HAP-1 (cell line): ENCODE results near the gene IGFBP2.
A peak's percentile ranks its signal among the peaks of the same experiment; 100 is the strongest.

Experiments used
- DNase-seq, 2 experiments: peaks; one replicate each; pipeline ENCODE4 v3.0.0-alpha.2; 2016 to 2020; ENCODE audit warnings: low spot score in 2 of 2
- H3K27me3 ChIP-seq: fragments of 250-450 bp; sonication (Bioruptor Pico); 2 replicates; pipeline ENCODE4 v1.5.1; 2020; ENCODE audit warnings: low read depth, mild to moderate bottlenecking, moderate library complexity
- H3K36me3 ChIP-seq: fragments of 250-450 bp; sonication (Bioruptor Pico); replicated peaks from 2 replicates; pipeline ENCODE4 v1.5.1; 2020; ENCODE audit warnings: mild to moderate bottlenecking
- H3K4me1 ChIP-seq: fragments of 250-450 bp; sonication (Bioruptor Pico); 2 replicates; pipeline ENCODE4 v1.5.1; 2020; ENCODE audit warnings: mild to moderate bottlenecking
- H3K4me3 ChIP-seq: fragments of 250-450 bp; sonication (Bioruptor Pico); 2 replicates; pipeline ENCODE4 v1.5.1; 2020; ENCODE audit warnings: mild to moderate bottlenecking, moderate library complexity
- H3K9me3 ChIP-seq: fragments of 250-450 bp; sonication (Bioruptor Pico); 2 replicates; pipeline ENCODE4 v1.5.1; 2020; ENCODE audit warnings: mild to moderate bottlenecking, moderate library complexity
- in situ Hi-C: fragments of 300-500 bp; cut with MboI; formaldehyde crosslinking; loops from 3 replicates; pipeline ENCODE4 v1.14.3; 2020; ENCODE audit warnings: low sequenced_read_pairs, inconsistent platforms, mixed read lengths

IGFBP2 gene

DNA sequence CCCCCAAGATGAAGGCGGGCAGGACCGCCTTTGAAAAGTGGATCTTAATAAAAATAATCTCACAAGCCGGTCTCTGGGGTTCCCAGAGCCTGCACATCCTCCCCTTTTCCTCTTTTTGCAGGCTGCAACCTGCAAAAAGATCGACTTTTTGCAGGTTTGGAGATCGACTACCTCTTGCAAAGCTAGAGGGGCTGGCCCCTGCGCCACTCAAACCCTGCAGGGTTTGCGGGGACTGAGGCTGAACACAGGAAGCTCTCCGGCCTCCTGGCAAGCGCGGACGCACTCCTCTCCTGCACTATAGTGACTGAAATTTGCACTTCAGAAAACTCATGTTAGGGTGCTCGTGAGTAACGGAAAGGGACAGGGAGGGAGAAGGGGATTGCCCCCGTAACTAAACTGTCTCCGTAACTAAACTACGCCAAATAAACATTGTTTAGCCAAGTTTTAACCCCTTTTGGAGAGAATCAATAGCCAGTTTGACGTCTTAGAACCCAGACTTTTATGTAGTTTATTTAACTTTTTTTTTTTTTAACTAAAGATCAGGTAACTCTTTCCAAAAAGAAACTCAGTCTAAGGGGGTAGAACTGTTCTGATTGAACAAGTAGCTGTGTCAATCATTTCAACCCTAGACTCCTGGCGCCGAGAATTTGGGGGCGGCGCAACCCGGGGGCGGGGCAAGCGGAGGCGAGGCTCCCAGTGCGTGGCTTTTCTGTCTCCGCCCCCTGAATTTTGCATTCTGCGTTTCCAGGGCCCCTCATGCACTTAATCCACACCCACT lies 59.6 kb downstream of the IGFBP2 start:
- Histone ChIP-seq H3K4me3 (peak overlapping the region; percentile 47), H3K4me1 (peaks cover 44% of the 10 kb centered on the region), H3K9me3 (no peaks in the 10 kb centered on the region), H3K27me3 (no peaks in the 10 kb centered on the region), H3K36me3 (no peaks in the 10 kb centered on the region)
- in situ Hi-C loops = loop anchor here (5.0 kb wide), 1 partner anchor 819 kb away; no protein-coding TSS in a partner anchor
- DNase-seq = peak; percentile 92 to 97

DNA sequence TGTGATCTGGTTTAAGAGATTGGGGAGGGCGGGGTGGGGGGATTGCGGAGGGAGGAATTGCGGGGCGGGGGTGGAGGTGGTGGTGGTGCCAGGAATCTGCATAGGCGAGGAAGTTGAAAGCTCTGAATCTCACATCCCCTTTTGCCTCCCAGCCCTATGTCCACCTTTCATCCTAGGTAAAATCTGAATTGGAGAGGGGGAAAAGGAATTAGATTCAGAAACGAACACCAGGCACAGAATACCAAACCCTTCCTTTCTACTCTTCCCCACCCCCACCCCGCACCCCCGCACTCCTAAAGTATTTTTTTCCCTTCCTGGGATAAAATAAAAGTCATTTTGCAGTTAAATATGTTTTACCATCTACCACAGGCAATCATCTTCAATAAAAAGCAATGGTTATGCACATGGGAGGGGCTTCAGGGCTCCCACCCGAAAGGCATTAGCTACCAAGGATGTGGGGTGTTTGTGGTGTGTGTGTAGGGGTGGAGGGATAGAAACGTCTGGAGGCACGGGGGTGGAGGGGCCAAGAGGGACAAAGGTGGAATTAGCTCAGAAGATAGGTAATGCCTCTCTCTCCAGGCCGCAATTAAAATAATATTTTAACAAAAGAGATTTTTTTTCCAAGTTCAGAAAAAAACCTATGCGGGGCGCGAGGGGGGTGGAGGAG lies 60.3 kb downstream of the IGFBP2 start:
- no peaks in the 10 kb centered on the region for H3K9me3 ChIP-seq
- peaks cover 44% of the 10 kb centered on the region for H3K4me1 ChIP-seq
- no peaks in the 10 kb centered on the region for H3K36me3 ChIP-seq
- H3K27me3 ChIP-seq = no peaks in the 10 kb centered on the region
- in situ Hi-C loops = loop anchor here (5.0 kb wide), 1 partner anchor 819 kb away; no protein-coding TSS in a partner anchor
- DNase-seq = peak; percentile 50 to 57
- H3K4me3 ChIP-seq = peak overlapping the region; percentile 41

DNA sequence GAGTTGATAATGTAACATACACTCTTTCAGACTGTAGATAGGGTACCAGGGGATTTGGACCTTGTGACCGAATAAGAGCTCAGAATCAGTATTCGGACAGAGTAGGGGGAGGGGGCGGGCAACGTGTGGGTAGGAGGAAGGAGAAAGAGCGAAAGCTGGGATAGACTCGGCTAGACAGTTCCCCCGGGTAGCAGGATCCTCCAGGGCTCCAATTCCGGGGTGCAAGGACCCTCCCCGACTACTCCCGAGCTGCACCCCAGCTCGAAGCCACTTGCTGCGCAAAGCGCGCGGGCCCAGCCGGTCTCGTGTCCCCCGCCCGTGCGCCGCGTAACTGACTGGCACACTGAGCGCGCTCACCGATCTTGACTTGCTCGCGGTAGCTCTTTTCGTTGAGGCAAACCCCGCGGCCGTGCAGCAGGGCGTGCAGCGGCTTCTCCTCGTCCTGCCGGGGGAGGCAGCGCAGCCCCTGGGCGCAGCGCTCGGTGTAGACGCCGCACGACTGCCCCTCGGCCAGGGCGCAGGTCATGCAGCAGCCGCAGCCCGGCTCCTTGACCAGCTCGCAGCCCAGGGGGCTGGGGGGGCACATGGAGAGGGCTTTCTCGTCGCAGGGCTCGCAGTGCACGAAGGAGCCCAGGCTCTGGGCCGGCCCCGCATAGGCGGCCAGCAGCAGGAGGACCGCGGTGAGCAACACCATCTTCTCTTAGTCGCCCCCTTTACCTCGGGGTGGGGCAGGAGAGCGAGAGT lies 61.0 kb downstream of the IGFBP2 start:
- DNase-seq = peak; percentile 63 to 82
- no peaks in the 10 kb centered on the region for H3K27me3 ChIP-seq
- no peaks in the 10 kb centered on the region for H3K36me3 ChIP-seq
- H3K4me1 ChIP-seq = peaks cover 44% of the 10 kb centered on the region
- H3K9me3 ChIP-seq = no peaks in the 10 kb centered on the region
- peak overlapping the region; percentile 41 for H3K4me3 ChIP-seq
- in situ Hi-C loops = loop anchor here (5.0 kb wide), 1 partner anchor 818 kb away; no protein-coding TSS in a partner anchor

DNA sequence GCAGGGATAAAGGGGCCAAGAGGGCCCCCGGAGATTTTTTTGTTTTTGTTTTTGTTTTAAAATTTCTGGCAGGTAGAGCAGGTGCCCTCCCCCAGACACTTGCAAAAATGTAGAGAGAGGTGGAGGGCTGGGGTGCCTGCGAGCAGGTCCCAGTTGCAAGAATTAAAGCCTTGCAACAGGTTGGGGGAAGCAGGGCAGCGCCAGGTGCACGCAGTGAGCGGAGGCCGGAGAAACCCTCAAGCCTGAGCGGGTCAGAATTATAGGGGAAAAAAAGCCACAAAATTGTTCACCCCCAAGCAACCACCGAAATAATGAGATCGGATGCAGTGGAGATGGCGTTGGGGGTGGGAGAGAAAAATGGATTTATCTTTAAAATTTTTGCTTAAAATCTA lies 61.6 kb downstream of the IGFBP2 start:
- in situ Hi-C loops = loop anchor here (5.0 kb wide), 1 partner anchor 817 kb away; no protein-coding TSS in a partner anchor
- Histone ChIP-seq H3K27me3 (no peaks in the 10 kb centered on the region), H3K4me1 (peaks cover 44% of the 10 kb centered on the region), H3K36me3 (no peaks in the 10 kb centered on the region), H3K9me3 (no peaks in the 10 kb centered on the region), H3K4me3 (peak overlapping the region; percentile 41)
- no peak for DNase-seq

- in situ Hi-C loops = no loop called here
- Histone ChIP-seq H3K27me3 (no peaks in the 10 kb centered on the region), H3K36me3 (no peaks in the 10 kb centered on the region), H3K9me3 (no peaks in the 10 kb centered on the region), H3K4me3 (peak within 1 kb of the TSS; percentile 41), H3K4me1 (peaks cover 44% of the 10 kb centered on the region)
- peak; percentile 79 to 91 for DNase-seq
Measured at GRCh38 chr2:216695401-216695821, 62.2 kb downstream of the IGFBP2 start, which contains the start of gene IGFBP5. Gene IGFBP5, minus strand, starts transcription at chr2:216695549. Its CDS starts 774 bp downstream, at chr2:216694775.

DNA sequence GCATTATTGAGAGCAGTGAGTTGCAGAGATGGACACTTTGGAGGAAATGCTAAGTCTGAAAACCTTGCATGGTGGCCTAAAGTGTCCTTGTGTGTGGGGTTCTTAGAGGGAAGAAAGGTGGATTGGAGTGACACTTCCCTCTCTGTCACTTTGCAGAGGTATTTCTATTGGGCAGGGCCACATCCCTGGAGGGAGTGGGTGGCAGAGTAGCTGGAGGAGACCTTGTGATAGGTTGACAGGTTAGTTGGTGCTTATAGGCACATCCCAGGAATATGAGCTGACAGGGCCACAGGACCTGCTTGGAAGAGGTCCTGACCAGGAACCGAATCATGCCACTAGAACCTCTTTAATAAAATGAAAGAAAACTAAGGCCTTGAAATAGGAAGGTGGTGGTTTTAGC lies 63.1 kb downstream of the IGFBP2 start:
- in situ Hi-C loops = no loop called here
- Histone ChIP-seq H3K4me3 (no peak overlapping the region), H3K27me3 (no peaks in the 10 kb centered on the region), H3K36me3 (no peaks in the 10 kb centered on the region), H3K4me1 (peaks cover 46% of the 10 kb centered on the region), H3K9me3 (no peaks in the 10 kb centered on the region)
- DNase-seq = no peak

DNA sequence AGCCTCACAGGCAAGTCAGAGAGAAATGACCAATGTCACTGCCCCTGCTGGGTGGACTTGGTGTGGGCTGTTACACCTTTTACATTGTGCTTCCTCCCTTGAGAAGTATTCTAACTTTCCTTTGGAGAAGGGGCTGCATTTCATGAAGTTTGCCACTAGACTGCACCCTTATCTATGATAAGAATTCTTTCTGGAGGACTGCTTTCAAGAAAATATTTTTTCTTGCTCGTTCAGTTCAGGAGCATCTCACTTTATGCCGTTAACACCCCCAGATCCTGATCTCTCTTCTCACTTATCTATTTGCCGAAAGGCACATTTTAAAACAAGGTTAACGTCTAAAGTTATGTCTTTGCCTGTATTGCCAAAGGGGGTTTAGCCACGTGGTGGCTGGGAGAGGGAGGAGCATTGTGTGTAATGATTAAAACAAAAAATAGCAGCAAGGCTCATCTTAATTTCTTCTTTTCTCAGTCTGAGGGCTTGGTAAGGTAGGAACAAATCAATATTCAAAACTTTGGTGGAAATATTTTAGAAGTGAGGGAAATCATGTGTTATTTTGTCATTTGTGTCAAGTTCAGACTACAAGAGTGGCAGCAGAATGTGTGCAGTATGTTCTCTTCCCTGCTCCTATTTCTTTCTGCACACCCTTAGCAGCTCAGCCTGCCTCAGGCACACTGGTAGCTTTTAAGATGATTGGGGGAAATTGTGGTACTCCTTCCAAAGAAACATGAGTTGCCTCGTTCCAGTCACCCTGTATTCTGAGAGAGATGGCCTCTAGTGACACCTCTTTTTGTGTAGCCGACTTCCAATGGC lies 63.7 kb downstream of the IGFBP2 start:
- H3K27me3 ChIP-seq = no peaks in the 10 kb centered on the region
- in situ Hi-C loops = no loop called here
- no peak overlapping the region for H3K4me3 ChIP-seq
- no peaks in the 10 kb centered on the region for H3K9me3 ChIP-seq
- H3K36me3 ChIP-seq = no peaks in the 10 kb centered on the region
- DNase-seq = peak; percentile 34 to 62
- H3K4me1 ChIP-seq = peaks cover 50% of the 10 kb centered on the region

DNA sequence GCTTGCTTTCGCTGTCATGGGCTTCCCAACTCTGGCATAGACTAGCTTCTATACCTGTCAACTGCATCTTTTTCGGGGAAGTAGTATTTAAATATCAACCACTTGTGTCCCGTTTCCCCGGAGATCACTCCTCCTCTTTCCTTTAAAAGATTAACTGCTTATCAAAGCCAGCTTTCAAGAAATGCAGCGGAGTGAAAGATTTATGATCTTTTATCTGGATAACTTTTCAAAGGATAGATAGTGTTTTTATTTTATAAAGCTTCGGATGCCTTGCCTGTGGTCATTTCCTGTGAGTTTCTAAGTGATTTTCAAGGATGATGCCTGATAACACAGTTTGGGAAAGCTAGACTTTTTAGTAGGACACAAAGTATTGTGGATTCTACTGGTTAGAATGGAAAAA lies 65.1 kb downstream of the IGFBP2 start:
- DNase-seq = no peak
- no peaks in the 10 kb centered on the region for H3K27me3 ChIP-seq
- H3K36me3 ChIP-seq = no peaks in the 10 kb centered on the region
- H3K4me3 ChIP-seq = no peak overlapping the region
- in situ Hi-C loops = no loop called here
- H3K9me3 ChIP-seq = no peaks in the 10 kb centered on the region
- H3K4me1 ChIP-seq = peaks cover 48% of the 10 kb centered on the region

GRCh38 chr2:216698895-216699294 lies 65.7 kb downstream of the IGFBP2 start:
- Histone ChIP-seq H3K36me3 (no peaks in the 10 kb centered on the region), H3K4me1 (peaks cover 45% of the 10 kb centered on the region), H3K4me3 (no peak overlapping the region), H3K27me3 (no peaks in the 10 kb centered on the region), H3K9me3 (no peaks in the 10 kb centered on the region)
- DNase-seq = peak; percentile 45 to 76
- in situ Hi-C loops = no loop called here

GRCh38 chr2:216700088-216700567 lies 66.9 kb downstream of the IGFBP2 start:
- H3K4me1 ChIP-seq = peaks cover 34% of the 10 kb centered on the region
- in situ Hi-C loops = no loop called here
- DNase-seq = no peak
- no peaks in the 10 kb centered on the region for H3K9me3 ChIP-seq
- H3K27me3 ChIP-seq = no peaks in the 10 kb centered on the region
- no peaks in the 10 kb centered on the region for H3K36me3 ChIP-seq
- no peak overlapping the region for H3K4me3 ChIP-seq

DNA sequence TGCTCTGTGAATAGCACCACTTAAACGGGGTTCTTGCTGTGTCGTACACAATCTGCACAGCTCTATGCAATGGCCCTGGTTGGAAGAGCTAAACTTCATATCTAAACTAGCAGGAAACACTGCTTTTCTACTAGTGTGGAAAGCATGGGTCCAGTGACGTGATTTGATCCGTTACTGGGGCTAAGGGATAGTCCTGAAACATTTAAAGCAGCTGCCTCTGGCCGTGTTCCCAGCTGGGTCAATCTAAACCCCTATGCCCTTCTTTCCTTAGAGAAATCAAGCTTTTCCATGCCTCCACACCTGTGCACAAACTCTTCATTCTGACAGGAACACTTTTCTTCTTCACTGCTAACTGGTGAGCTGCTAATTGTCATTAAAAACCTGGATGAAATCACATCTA lies 67.6 kb downstream of the IGFBP2 start:
- in situ Hi-C loops = no loop called here
- H3K27me3 ChIP-seq = no peaks in the 10 kb centered on the region
- no peaks in the 10 kb centered on the region for H3K9me3 ChIP-seq
- H3K4me1 ChIP-seq = peaks cover 27% of the 10 kb centered on the region
- no peaks in the 10 kb centered on the region for H3K36me3 ChIP-seq
- no peak overlapping the region for H3K4me3 ChIP-seq
- DNase-seq = no peak

DNA sequence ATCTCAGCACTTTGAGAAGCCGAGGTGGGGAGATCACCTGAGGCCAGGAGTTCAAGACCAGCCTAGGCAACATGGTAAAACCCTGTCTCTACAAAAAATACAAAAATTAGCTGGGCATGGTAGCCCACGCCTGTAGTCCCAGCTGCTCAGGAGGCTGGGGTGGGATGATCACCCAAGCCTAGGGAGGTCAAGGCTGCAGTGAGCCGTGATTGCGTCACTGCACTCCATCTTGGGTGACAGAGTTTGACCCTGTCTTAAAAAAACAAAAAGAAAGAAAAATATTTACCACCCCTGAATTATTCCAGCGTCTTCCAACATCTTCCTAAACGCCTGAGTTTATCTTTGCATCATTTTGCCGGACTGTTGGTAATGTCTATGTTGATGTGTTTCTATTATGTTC lies 68.3 kb downstream of the IGFBP2 start:
- in situ Hi-C loops = no loop called here
- Histone ChIP-seq H3K4me3 (no peak overlapping the region), H3K27me3 (no peaks in the 10 kb centered on the region), H3K4me1 (peaks cover 21% of the 10 kb centered on the region), H3K9me3 (no peaks in the 10 kb centered on the region), H3K36me3 (no peaks in the 10 kb centered on the region)
- DNase-seq = peak in 1 of 2 experiments; percentile 22

GRCh38 chr2:216702756-216703155 lies 69.5 kb downstream of the IGFBP2 start:
- in situ Hi-C loops = no loop called here
- Histone ChIP-seq H3K9me3 (no peaks in the 10 kb centered on the region), H3K27me3 (no peaks in the 10 kb centered on the region), H3K36me3 (no peaks in the 10 kb centered on the region), H3K4me1 (peaks cover 15% of the 10 kb centered on the region), H3K4me3 (no peak overlapping the region)
- no peak for DNase-seq
